NCI-H2196 treated with DMSO at 0.1 percent for 48 hours (cell line): Measurements from ENCODE around the gene WASL.

ENCODE experiments used
- DNase-seq: peaks from one replicate; lab custom pipeline; 2025; ENCODE audit not compliant: unreplicated experiment; lab: John Stamatoyannopoulos, UW

Gene WASL

GRCh38 chr7:123695944-123696677 lies 52.7 kb downstream of the WASL start:
- no peak for DNase-seq

GRCh38 chr7:123692471-123692877 lies 56.3 kb downstream of the WASL start:
- no peak for DNase-seq

- DNase-seq = no peak
Measured at GRCh38 chr7:123690550-123690949, 58.3 kb downstream of the WASL start.

- no peak for DNase-seq
Measured at GRCh38 chr7:123689250-123689649, 59.6 kb downstream of the WASL start.

- DNase-seq = no peak
Measured at GRCh38 chr7:123687727-123688126, 61.1 kb downstream of the WASL start.

GRCh38 chr7:123687161-123687560 lies 61.6 kb downstream of the WASL start:
- DNase-seq = no peak

- DNase-seq = no peak
Measured at GRCh38 chr7:123682690-123683089, 66.1 kb downstream of the WASL start.

- DNase-seq = no peak
Measured at GRCh38 chr7:123681561-123681960, 67.2 kb downstream of the WASL start.

GRCh38 chr7:123680580-123680979 lies 68.2 kb downstream of the WASL start:
- DNase-seq = no peak

- no peak for DNase-seq
Measured at GRCh38 chr7:123679614-123680013, 69.2 kb downstream of the WASL start.

GRCh38 chr7:123677061-123677715 lies 71.6 kb downstream of the WASL start:
- DNase-seq = no peak

GRCh38 chr7:123675181-123675473 lies 73.7 kb downstream of the WASL start:
- no peak for DNase-seq

- no peak for DNase-seq
Measured at GRCh38 chr7:123674399-123675180, 74.2 kb downstream of the WASL start.

- DNase-seq = no peak
Measured at GRCh38 chr7:123673752-123674398, 74.9 kb downstream of the WASL start.

- DNase-seq = no peak
Measured at GRCh38 chr7:123673137-123673732, 75.6 kb downstream of the WASL start.

- DNase-seq = no peak
Measured at GRCh38 chr7:123669485-123669884, 79.3 kb downstream of the WASL start.

GRCh38 chr7:123666492-123666891 lies 82.3 kb downstream of the WASL start:
- no peak for DNase-seq

- no peak for DNase-seq
Measured at GRCh38 chr7:123665896-123666295, 82.9 kb downstream of the WASL start.

GRCh38 chr7:123665157-123665556 lies 83.6 kb downstream of the WASL start:
- DNase-seq = no peak

- DNase-seq = no peak
Measured at GRCh38 chr7:123663200-123663599, 85.6 kb downstream of the WASL start.

- no peak for DNase-seq
Measured at GRCh38 chr7:123662755-123663154, 86.0 kb downstream of the WASL start.
